ENCODE measurements around the gene STEAP1B. TPM values are rescaled to one million over a fixed set of nuclear protein-coding genes. Genes with fewer than 3 reads are reported as not detected.

The STEAP1B gene
- total RNA-seq, 1 donor, result 38.6 TPM

- H3K4me3 ChIP-seq (ENCODE audit: low read depth, low read length), result no peak overlapping the region
- DNase-seq (ENCODE audit: low read depth), result no peak
- no peak for TF ChIP-seq CTCF (IDR thresholded peaks at IDR 0.05; ENCODE audit: insufficient read depth, low read length)
Observed at GRCh38 chr7:22419488-22419887, 80.5 kb downstream of the STEAP1B start.

GRCh38 chr7:22418251-22419046, 81.5 kb downstream of the STEAP1B start:
- no peak for DNase-seq (ENCODE audit: low read depth)
- no peak overlapping the region for H3K4me3 ChIP-seq (ENCODE audit: low read depth, low read length)
- no peak for TF ChIP-seq CTCF (IDR thresholded peaks at IDR 0.05; ENCODE audit: insufficient read depth, low read length)

DNA sequence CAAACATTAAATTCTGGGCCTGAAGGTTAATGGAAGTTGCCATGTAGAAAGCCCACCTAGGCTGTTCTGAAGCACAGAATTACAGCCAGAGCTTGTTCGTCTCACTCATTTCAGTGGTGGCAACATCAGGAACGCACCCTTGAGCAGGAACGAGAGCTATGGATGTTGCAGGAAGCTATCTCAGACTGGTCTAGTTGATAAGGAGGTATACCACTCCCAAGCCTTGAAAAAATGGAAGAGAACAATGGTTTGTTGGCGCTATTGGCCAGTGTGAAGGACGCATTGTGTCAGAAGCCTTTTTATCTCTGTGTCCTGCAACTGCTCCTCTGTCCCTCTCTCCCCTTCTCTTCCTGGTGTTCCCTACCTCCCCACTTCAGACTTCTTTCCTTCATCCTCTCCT, 82.1 kb downstream of the STEAP1B start:
- no peak overlapping the region for H3K4me3 ChIP-seq (ENCODE audit: low read depth, low read length)
- no peak for TF ChIP-seq CTCF (IDR thresholded peaks at IDR 0.05; ENCODE audit: insufficient read depth, low read length)
- DNase-seq (ENCODE audit: low read depth), result no peak

GRCh38 chr7:22417349-22417748, 82.6 kb downstream of the STEAP1B start:
- H3K4me3 ChIP-seq (ENCODE audit: low read depth, low read length), result no peak overlapping the region
- DNase-seq (ENCODE audit: low read depth), result no peak
- no peak for TF ChIP-seq CTCF (IDR thresholded peaks at IDR 0.05; ENCODE audit: insufficient read depth, low read length)

DNA sequence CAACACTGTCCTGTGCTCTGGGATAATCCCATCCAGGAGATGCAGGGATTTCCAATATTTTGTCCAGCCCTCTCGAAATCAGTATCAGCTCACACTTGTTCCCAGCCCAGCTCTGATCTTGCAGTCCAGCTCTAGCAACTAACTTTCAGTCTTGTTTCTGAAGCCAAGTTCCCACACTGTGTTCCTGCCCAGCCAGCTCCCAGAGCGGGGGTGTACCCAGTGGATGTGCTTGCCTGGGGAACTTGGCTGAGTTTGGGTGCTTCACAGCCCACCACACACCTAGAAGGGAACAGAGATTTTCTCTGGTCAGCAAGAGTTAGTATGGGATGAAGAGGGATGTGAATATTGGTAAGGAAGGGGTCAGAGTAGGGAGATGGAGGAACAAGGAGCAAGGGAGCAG, 85.6 kb downstream of the STEAP1B start:
- TF ChIP-seq CTCF (IDR thresholded peaks at IDR 0.05; ENCODE audit: insufficient read depth, low read length), result no peak
- no peak overlapping the region for H3K4me3 ChIP-seq (ENCODE audit: low read depth, low read length)
- DNase-seq (ENCODE audit: low read depth), result no peak

- TF ChIP-seq CTCF (IDR thresholded peaks at IDR 0.05; ENCODE audit: insufficient read depth, low read length), result no peak
- no peak for DNase-seq (ENCODE audit: low read depth)
- H3K4me3 ChIP-seq (ENCODE audit: low read depth, low read length), result no peak overlapping the region
Observed at GRCh38 chr7:22413211-22413610, 86.8 kb downstream of the STEAP1B start.
